Measurements from ENCODE around the gene SERPINI1.

Gene SERPINI1

GRCh38 chr3:167835359-167835758, 99.8 kb downstream of the SERPINI1 start:
- H3K27ac ChIP-seq (ENCODE audit: low read depth, low read length) = no peak overlapping the region
- no peaks in the 10 kb centered on the region for H3K27me3 ChIP-seq (ENCODE audit: control insufficient read depth in 1 of 2, insufficient read depth in 2 of 2, low read length in 2 of 2)
- no peak overlapping the region for H3K9ac ChIP-seq (ENCODE audit: low read length)
- no peaks in the 10 kb centered on the region for H3K36me3 ChIP-seq (ENCODE audit: insufficient read depth, low read length)
- no peaks in the 10 kb centered on the region for H3K9me3 ChIP-seq (ENCODE audit: low read length)
- no peaks in the 10 kb centered on the region for H3K4me1 ChIP-seq (ENCODE audit: insufficient read depth, low read length)
- H3K4me3 ChIP-seq (ENCODE audit: low read depth in 1 of 2, low read length in 2 of 2) = no peak overlapping the region

- no peak overlapping the region for H3K9ac ChIP-seq (ENCODE audit: low read length)
- no peak overlapping the region for H3K27ac ChIP-seq (ENCODE audit: low read depth, low read length)
- H3K36me3 ChIP-seq (ENCODE audit: insufficient read depth, low read length) = no peaks in the 10 kb centered on the region
- H3K27me3 ChIP-seq (ENCODE audit: control insufficient read depth in 1 of 2, insufficient read depth in 2 of 2, low read length in 2 of 2) = no peaks in the 10 kb centered on the region
- no peaks in the 10 kb centered on the region for H3K4me1 ChIP-seq (ENCODE audit: insufficient read depth, low read length)
- H3K9me3 ChIP-seq (ENCODE audit: low read length) = no peaks in the 10 kb centered on the region
- H3K4me3 ChIP-seq (ENCODE audit: low read depth in 1 of 2, low read length in 2 of 2) = no peak overlapping the region
Measured at GRCh38 chr3:167835953-167836352, 100.4 kb downstream of the SERPINI1 start.

- H3K27me3 ChIP-seq (ENCODE audit: control insufficient read depth in 1 of 2, insufficient read depth in 2 of 2, low read length in 2 of 2) = no peaks in the 10 kb centered on the region
- H3K4me1 ChIP-seq (ENCODE audit: insufficient read depth, low read length) = no peaks in the 10 kb centered on the region
- no peaks in the 10 kb centered on the region for H3K9me3 ChIP-seq (ENCODE audit: low read length)
- no peak overlapping the region for H3K4me3 ChIP-seq (ENCODE audit: low read depth in 1 of 2, low read length in 2 of 2)
- no peak overlapping the region for H3K27ac ChIP-seq (ENCODE audit: low read depth, low read length)
- H3K9ac ChIP-seq (ENCODE audit: low read length) = no peak overlapping the region
- no peaks in the 10 kb centered on the region for H3K36me3 ChIP-seq (ENCODE audit: insufficient read depth, low read length)
Measured at GRCh38 chr3:167837466-167837865, 101.9 kb downstream of the SERPINI1 start.

- Histone ChIP-seq H3K4me1 (ENCODE audit: insufficient read depth, low read length) (no peaks in the 10 kb centered on the region), H3K9ac (ENCODE audit: low read length) (no peak overlapping the region), H3K9me3 (ENCODE audit: low read length) (no peaks in the 10 kb centered on the region), H3K36me3 (ENCODE audit: insufficient read depth, low read length) (no peaks in the 10 kb centered on the region), H3K27me3 (ENCODE audit: control insufficient read depth in 1 of 2, insufficient read depth in 2 of 2, low read length in 2 of 2) (no peaks in the 10 kb centered on the region), H3K27ac (ENCODE audit: low read depth, low read length) (no peak overlapping the region), H3K4me3 (ENCODE audit: low read depth in 1 of 2, low read length in 2 of 2) (no peak overlapping the region)
Measured at GRCh38 chr3:167839460-167840134, 104.1 kb downstream of the SERPINI1 start.

GRCh38 chr3:167840247-167840646, 104.7 kb downstream of the SERPINI1 start:
- no peaks in the 10 kb centered on the region for H3K9me3 ChIP-seq (ENCODE audit: low read length)
- H3K4me1 ChIP-seq (ENCODE audit: insufficient read depth, low read length) = no peaks in the 10 kb centered on the region
- no peaks in the 10 kb centered on the region for H3K36me3 ChIP-seq (ENCODE audit: insufficient read depth, low read length)
- H3K4me3 ChIP-seq (ENCODE audit: low read depth in 1 of 2, low read length in 2 of 2) = no peak overlapping the region
- H3K9ac ChIP-seq (ENCODE audit: low read length) = no peak overlapping the region
- H3K27ac ChIP-seq (ENCODE audit: low read depth, low read length) = no peak overlapping the region
- H3K27me3 ChIP-seq (ENCODE audit: control insufficient read depth in 1 of 2, insufficient read depth in 2 of 2, low read length in 2 of 2) = no peaks in the 10 kb centered on the region

GRCh38 chr3:167843481-167843880, 108.0 kb downstream of the SERPINI1 start:
- no peaks in the 10 kb centered on the region for H3K9me3 ChIP-seq (ENCODE audit: low read length)
- no peaks in the 10 kb centered on the region for H3K36me3 ChIP-seq (ENCODE audit: insufficient read depth, low read length)
- no peaks in the 10 kb centered on the region for H3K4me1 ChIP-seq (ENCODE audit: insufficient read depth, low read length)
- H3K9ac ChIP-seq (ENCODE audit: low read length) = no peak overlapping the region
- H3K27me3 ChIP-seq (ENCODE audit: control insufficient read depth in 1 of 2, insufficient read depth in 2 of 2, low read length in 2 of 2) = no peaks in the 10 kb centered on the region
- H3K27ac ChIP-seq (ENCODE audit: low read depth, low read length) = no peak overlapping the region
- no peak overlapping the region for H3K4me3 ChIP-seq (ENCODE audit: low read depth in 1 of 2, low read length in 2 of 2)

- Histone ChIP-seq H3K36me3 (ENCODE audit: insufficient read depth, low read length) (no peaks in the 10 kb centered on the region), H3K9ac (ENCODE audit: low read length) (no peak overlapping the region), H3K27me3 (ENCODE audit: control insufficient read depth in 1 of 2, insufficient read depth in 2 of 2, low read length in 2 of 2) (no peaks in the 10 kb centered on the region), H3K4me3 (ENCODE audit: low read depth in 1 of 2, low read length in 2 of 2) (no peak overlapping the region), H3K9me3 (ENCODE audit: low read length) (no peaks in the 10 kb centered on the region), H3K27ac (ENCODE audit: low read depth, low read length) (no peak overlapping the region), H3K4me1 (ENCODE audit: insufficient read depth, low read length) (no peaks in the 10 kb centered on the region)
Measured at GRCh38 chr3:167843886-167844285, 108.4 kb downstream of the SERPINI1 start.

- Histone ChIP-seq H3K27ac (ENCODE audit: low read depth, low read length) (no peak overlapping the region), H3K9ac (ENCODE audit: low read length) (no peak overlapping the region), H3K4me1 (ENCODE audit: insufficient read depth, low read length) (no peaks in the 10 kb centered on the region), H3K36me3 (ENCODE audit: insufficient read depth, low read length) (no peaks in the 10 kb centered on the region), H3K9me3 (ENCODE audit: low read length) (no peaks in the 10 kb centered on the region), H3K27me3 (ENCODE audit: control insufficient read depth in 1 of 2, insufficient read depth in 2 of 2, low read length in 2 of 2) (no peaks in the 10 kb centered on the region), H3K4me3 (ENCODE audit: low read depth in 1 of 2, low read length in 2 of 2) (no peak overlapping the region)
Measured at GRCh38 chr3:167844528-167844927, 109.0 kb downstream of the SERPINI1 start.

GRCh38 chr3:167851171-167851570, 115.7 kb downstream of the SERPINI1 start:
- H3K9me3 ChIP-seq (ENCODE audit: low read length) = no peaks in the 10 kb centered on the region
- H3K4me3 ChIP-seq (ENCODE audit: low read depth in 1 of 2, low read length in 2 of 2) = no peak overlapping the region
- no peak overlapping the region for H3K27ac ChIP-seq (ENCODE audit: low read depth, low read length)
- no peaks in the 10 kb centered on the region for H3K36me3 ChIP-seq (ENCODE audit: insufficient read depth, low read length)
- no peak overlapping the region for H3K9ac ChIP-seq (ENCODE audit: low read length)
- H3K4me1 ChIP-seq (ENCODE audit: insufficient read depth, low read length) = no peaks in the 10 kb centered on the region
- H3K27me3 ChIP-seq (ENCODE audit: control insufficient read depth in 1 of 2, insufficient read depth in 2 of 2, low read length in 2 of 2) = no peaks in the 10 kb centered on the region

- no peaks in the 10 kb centered on the region for H3K27me3 ChIP-seq (ENCODE audit: control insufficient read depth in 1 of 2, insufficient read depth in 2 of 2, low read length in 2 of 2)
- no peak overlapping the region for H3K4me3 ChIP-seq (ENCODE audit: low read depth in 1 of 2, low read length in 2 of 2)
- H3K9me3 ChIP-seq (ENCODE audit: low read length) = no peaks in the 10 kb centered on the region
- H3K36me3 ChIP-seq (ENCODE audit: insufficient read depth, low read length) = no peaks in the 10 kb centered on the region
- no peaks in the 10 kb centered on the region for H3K4me1 ChIP-seq (ENCODE audit: insufficient read depth, low read length)
- no peak overlapping the region for H3K9ac ChIP-seq (ENCODE audit: low read length)
- H3K27ac ChIP-seq (ENCODE audit: low read depth, low read length) = no peak overlapping the region
Measured at GRCh38 chr3:167851749-167852148, 116.2 kb downstream of the SERPINI1 start.

- no peak overlapping the region for H3K9ac ChIP-seq (ENCODE audit: low read length)
- no peaks in the 10 kb centered on the region for H3K4me1 ChIP-seq (ENCODE audit: insufficient read depth, low read length)
- H3K9me3 ChIP-seq (ENCODE audit: low read length) = no peaks in the 10 kb centered on the region
- no peaks in the 10 kb centered on the region for H3K27me3 ChIP-seq (ENCODE audit: control insufficient read depth in 1 of 2, insufficient read depth in 2 of 2, low read length in 2 of 2)
- H3K4me3 ChIP-seq (ENCODE audit: low read depth in 1 of 2, low read length in 2 of 2) = no peak overlapping the region
- H3K36me3 ChIP-seq (ENCODE audit: insufficient read depth, low read length) = no peaks in the 10 kb centered on the region
- H3K27ac ChIP-seq (ENCODE audit: low read depth, low read length) = no peak overlapping the region
Measured at GRCh38 chr3:167852216-167852615, 116.7 kb downstream of the SERPINI1 start.

GRCh38 chr3:167854063-167854462, 118.5 kb downstream of the SERPINI1 start:
- Histone ChIP-seq H3K27ac (ENCODE audit: low read depth, low read length) (no peak overlapping the region), H3K27me3 (ENCODE audit: control insufficient read depth in 1 of 2, insufficient read depth in 2 of 2, low read length in 2 of 2) (no peaks in the 10 kb centered on the region), H3K9ac (ENCODE audit: low read length) (no peak overlapping the region), H3K9me3 (ENCODE audit: low read length) (no peaks in the 10 kb centered on the region), H3K4me1 (ENCODE audit: insufficient read depth, low read length) (no peaks in the 10 kb centered on the region), H3K36me3 (ENCODE audit: insufficient read depth, low read length) (no peaks in the 10 kb centered on the region), H3K4me3 (ENCODE audit: low read depth in 1 of 2, low read length in 2 of 2) (no peak overlapping the region)
